Raji (cell line): Measurements from ENCODE around the gene ITGA4.

Source experiments
- POLR2A ChIP-seq: IDR thresholded peaks from 2 replicates; pipeline ENCODE4 v1.6.1; 2011; ENCODE audit warnings: low read depth, low read length, control low read depth; ENCODE audit not compliant: insufficient read depth

ITGA4 gene

DNA sequence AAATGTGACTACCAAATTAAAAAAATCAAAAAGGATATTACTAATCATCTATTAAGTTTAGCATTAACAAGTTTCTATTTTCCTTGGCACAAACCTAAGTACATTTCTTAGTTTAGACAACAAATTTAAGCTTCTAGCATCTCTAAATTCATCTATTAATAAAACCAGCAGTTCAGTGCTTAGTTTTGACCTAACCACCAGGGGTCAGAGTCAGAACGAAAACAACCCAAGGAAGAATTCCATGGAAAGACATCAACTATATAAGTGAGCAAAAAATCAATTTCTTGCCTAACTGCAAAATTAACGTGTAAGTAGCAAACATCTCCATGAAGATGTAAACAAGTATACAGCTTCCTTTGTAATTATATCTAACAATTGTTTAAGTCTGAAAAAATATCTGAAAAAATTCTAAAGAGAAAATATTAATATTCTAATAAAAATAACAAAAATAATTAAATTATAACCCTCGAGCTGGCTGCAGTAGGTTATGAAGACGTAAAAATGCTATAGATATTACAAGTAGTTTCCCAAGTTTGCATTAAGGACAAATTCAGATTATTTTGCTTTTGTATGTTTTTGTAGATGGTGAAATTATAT lies 116.1 kb downstream of the ITGA4 start:
- no peak for TF ChIP-seq POLR2A

DNA sequence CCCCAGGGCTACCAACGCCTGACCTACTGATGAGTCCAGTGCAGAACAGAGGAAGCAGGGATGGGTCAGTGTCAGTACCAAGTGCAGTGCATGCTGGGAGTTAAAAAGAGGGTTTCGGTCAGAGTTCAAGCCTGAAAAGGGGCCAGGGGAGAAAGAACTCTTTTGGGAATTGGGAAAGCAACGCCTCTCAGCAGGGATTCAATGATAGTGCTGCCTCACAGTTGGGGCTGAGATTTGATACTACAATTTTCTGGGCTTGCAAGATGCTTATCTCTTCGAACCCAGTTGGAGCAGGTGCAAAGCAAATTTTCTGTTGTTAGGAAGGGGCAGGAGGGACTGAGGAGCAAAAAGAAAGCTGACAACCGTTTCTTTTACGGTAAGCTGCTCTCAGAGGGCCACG lies 117.1 kb downstream of the ITGA4 start:
- no peak for TF ChIP-seq POLR2A

- no peak for TF ChIP-seq POLR2A
Measured at GRCh38 chr2:181575024-181575649, 118.0 kb downstream of the ITGA4 start.

- TF ChIP-seq POLR2A = no peak
Measured at GRCh38 chr2:181575650-181576025, 118.5 kb downstream of the ITGA4 start.

DNA sequence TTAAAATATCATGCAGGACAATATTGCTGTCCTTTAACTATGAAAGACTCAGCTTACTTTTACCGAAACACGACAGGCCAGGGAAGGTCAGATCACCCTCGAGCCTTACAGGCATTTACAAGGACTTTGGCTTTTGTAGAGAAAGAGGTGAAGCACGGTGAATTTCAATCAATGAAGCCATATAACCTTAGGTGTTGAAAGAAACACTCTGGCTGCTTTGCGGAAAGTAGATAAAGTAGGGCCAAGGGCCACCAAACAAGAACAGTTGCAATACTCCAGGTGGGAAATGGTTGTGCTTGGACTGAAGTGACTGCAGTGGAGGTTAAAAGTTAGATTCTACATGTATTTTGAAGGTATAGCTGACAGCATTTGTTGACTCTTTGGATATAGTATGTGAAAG lies 119.2 kb downstream of the ITGA4 start:
- no peak for TF ChIP-seq POLR2A

DNA sequence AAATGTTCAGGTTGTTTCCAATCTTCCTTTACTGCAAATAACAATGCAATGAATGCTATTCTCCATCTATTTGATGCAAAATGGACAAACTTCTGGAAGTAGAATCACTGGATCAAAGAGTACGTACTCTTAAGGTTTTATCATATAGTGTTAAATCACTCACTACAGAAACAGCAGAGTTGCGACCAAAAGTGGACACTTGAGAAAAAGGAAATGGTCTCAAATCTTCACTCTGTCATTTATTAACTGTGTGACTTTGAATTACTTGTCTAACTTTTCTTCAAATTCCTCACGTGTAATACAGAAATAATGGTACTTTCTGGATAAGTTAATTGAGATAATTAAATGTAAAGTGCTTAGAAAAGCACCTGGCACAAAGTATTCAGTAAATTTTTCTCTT lies 121.6 kb downstream of the ITGA4 start:
- TF ChIP-seq POLR2A = no peak

DNA sequence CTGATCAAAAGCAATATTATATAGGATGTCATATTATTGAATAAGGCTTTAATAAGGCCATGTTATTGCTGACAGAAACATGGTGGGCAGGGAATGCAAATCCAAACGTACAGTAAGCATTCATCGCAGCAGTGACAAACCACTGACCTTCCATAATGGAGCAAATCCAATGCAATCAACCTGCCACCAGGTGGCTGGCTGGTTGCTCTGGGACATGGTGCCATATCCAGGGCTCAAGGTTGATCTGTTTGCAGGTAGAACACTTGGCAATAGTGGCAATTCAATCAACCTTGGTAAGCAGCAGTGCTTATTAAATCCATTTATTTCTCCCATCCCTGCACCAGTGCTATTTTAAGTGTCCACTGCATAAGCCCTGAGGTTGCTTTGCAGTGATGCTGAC lies 124.3 kb downstream of the ITGA4 start:
- TF ChIP-seq POLR2A = no peak

DNA sequence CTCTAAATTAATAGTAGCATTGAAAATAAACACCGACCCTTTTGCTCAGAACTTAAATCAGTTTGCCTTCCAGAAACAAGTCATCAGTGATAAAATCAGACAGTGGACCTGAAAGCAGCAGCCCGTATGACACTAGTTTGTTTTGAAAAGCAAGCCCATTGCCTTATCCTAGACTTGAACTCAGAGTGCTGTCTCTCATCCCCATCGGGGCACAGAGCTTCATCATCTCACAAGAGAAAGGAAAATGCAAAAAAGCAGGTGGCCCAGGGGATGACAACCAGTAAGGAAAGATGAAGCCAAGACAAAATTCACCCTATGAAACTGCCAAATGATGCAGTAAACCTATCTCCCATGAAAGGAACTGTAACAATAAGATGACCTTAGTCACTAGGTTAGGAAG lies 128.5 kb downstream of the ITGA4 start:
- TF ChIP-seq POLR2A = no peak
